Measurements from ENCODE around the gene CDK9. TPM values are rescaled to one million over a fixed set of nuclear protein-coding genes. Genes with fewer than 3 reads are reported as not detected.

The CDK9 gene
- total RNA-seq, 3 donors from 2014 or later, result 60.0 to 70.4 (median 63.9) TPM

- Histone ChIP-seq H3K4me3 (no peak overlapping the region), H3K27ac (no peak overlapping the region), H3K9me3 (no peaks in the 10 kb centered on the region), H3K27me3 (peaks cover 4 to 31% of the 10 kb centered on the region in 2 donors), H3K36me3 (no peaks in the 10 kb centered on the region), H3K4me1 (peaks cover 3 to 4% of the 10 kb centered on the region in 2 donors)
- intact Hi-C loops (cut with DNase I; ENCODE audit: low total_unique reads), result no loop called here
- DNase-seq (ENCODE audit: low spot score in 2 of 2), result no peak
- no peak for TF ChIP-seq CTCF (IDR thresholded peaks at IDR 0.05)
- TF ChIP-seq POLR2AphosphoS5 (IDR thresholded peaks at IDR 0.05), result no peak
- TF ChIP-seq POLR2A (IDR thresholded peaks at IDR 0.05), result no peak
These were observed 34.4 kb upstream of the CDK9 start for GRCh38 chr9:127751269-127752054.

- intact Hi-C loops (cut with DNase I; ENCODE audit: low total_unique reads), result no loop called here
- H3K9me3 ChIP-seq, result no peaks in the 10 kb centered on the region
- peaks cover 4 to 31% of the 10 kb centered on the region in 2 donors for H3K27me3 ChIP-seq
- no peak overlapping the region for H3K4me3 ChIP-seq
- H3K36me3 ChIP-seq, result no peaks in the 10 kb centered on the region
- DNase-seq (ENCODE audit: low spot score in 2 of 2), result no peak
- no peak for TF ChIP-seq POLR2AphosphoS5 (IDR thresholded peaks at IDR 0.05)
- peaks cover 3 to 4% of the 10 kb centered on the region in 2 donors for H3K4me1 ChIP-seq
- no peak overlapping the region for H3K27ac ChIP-seq
These were observed 32.7 kb upstream of the CDK9 start for GRCh38 chr9:127753148-127753547.

- no peaks in the 10 kb centered on the region for H3K36me3 ChIP-seq
These were observed 32.2 kb upstream of the CDK9 start for GRCh38 chr9:127753622-127754021.

GRCh38 chr9:127754099-127755060 is 31.5 kb upstream of the CDK9 start:
- TF ChIP-seq POLR2AphosphoS5 (IDR thresholded peaks at IDR 0.05) (no peak), CTCF (IDR thresholded peaks at IDR 0.05) (no peak), POLR2A (IDR thresholded peaks at IDR 0.05) (no peak)
- Histone ChIP-seq H3K27me3 (peaks cover 4 to 31% of the 10 kb centered on the region in 2 donors), H3K9me3 (no peaks in the 10 kb centered on the region), H3K27ac (peak overlapping the region in 1 of 2 donors; percentile 55), H3K4me3 (peak overlapping the region in 2 of 3 donors; percentile 26 to 59), H3K4me1 (peaks cover 3 to 4% of the 10 kb centered on the region in 2 donors), H3K36me3 (no peaks in the 10 kb centered on the region)
- intact Hi-C loops (cut with DNase I; ENCODE audit: low total_unique reads), result no loop called here
- DNase-seq (ENCODE audit: low spot score in 2 of 2), result no peak

More at GRCh38 chr9:127753622-127754021, 32.2 kb upstream of the CDK9 start:
- no peak overlapping the region for H3K4me3 ChIP-seq
- H3K27me3 ChIP-seq, result peaks cover 4 to 31% of the 10 kb centered on the region in 2 donors
- no peak for DNase-seq (ENCODE audit: low spot score in 2 of 2)
- peaks cover 3 to 4% of the 10 kb centered on the region in 2 donors for H3K4me1 ChIP-seq
- intact Hi-C loops (cut with DNase I; ENCODE audit: low total_unique reads), result no loop called here
- H3K27ac ChIP-seq, result no peak overlapping the region
- no peaks in the 10 kb centered on the region for H3K9me3 ChIP-seq
- TF ChIP-seq POLR2AphosphoS5 (IDR thresholded peaks at IDR 0.05), result no peak
- TF ChIP-seq POLR2A (IDR thresholded peaks at IDR 0.05), result no peak
- no peak for TF ChIP-seq CTCF (IDR thresholded peaks at IDR 0.05)

Data from breast epithelium (tissue), 4 donors.